ENCODE measurements around the gene AURKAIP1.

Gene AURKAIP1

GRCh38 chr1:1341549-1342021 lies 33.4 kb downstream of the AURKAIP1 start:
- Histone ChIP-seq H3K36me3 (replicated peaks; ENCODE audit: low read depth, low read length) (peaks cover 12% of the 10 kb centered on the region), H3K4me1 (ENCODE audit: low read length) (no peaks in the 10 kb centered on the region), H3K9me3 (ENCODE audit: insufficient read depth, low read length) (no peaks in the 10 kb centered on the region), H3K79me2 (ENCODE audit: low read length) (peaks cover 32% of the 10 kb centered on the region), H2AFZ (ENCODE audit: low read depth, low read length) (no peak overlapping the region), H3K4me2 (ENCODE audit: low read length) (no peak overlapping the region), H3K4me3 (ENCODE audit: low read length) (no peak overlapping the region), H3K27me3 (ENCODE audit: low read depth, low read length) (no peaks in the 10 kb centered on the region), H3K27ac (ENCODE audit: low read length) (no peak overlapping the region), H3K9ac (ENCODE audit: low read length) (no peak overlapping the region), H4K20me1 (ENCODE audit: insufficient read depth, low read length) (peaks cover 27% of the 10 kb centered on the region; the same call in 1 of the 2 replicates)
- TF ChIP-seq CTCF (IDR thresholded peaks at IDR 0.05; ENCODE audit: low read depth, low read length) = no peak
- TF ChIP-seq EZH2phosphoT487 (IDR thresholded peaks at IDR 0.05; ENCODE audit: low read depth) = no peak

GRCh38 chr1:1340791-1341548 lies 34.0 kb downstream of the AURKAIP1 start:
- H3K27ac ChIP-seq (ENCODE audit: low read length) = no peak overlapping the region
- H4K20me1 ChIP-seq (ENCODE audit: insufficient read depth, low read length) = peaks cover 21% of the 10 kb centered on the region; the same call in 1 of the 2 replicates
- H3K79me2 ChIP-seq (ENCODE audit: low read length) = peaks cover 26% of the 10 kb centered on the region
- no peak overlapping the region for H2AFZ ChIP-seq (ENCODE audit: low read depth, low read length)
- no peak overlapping the region for H3K4me3 ChIP-seq (ENCODE audit: low read length)
- no peaks in the 10 kb centered on the region for H3K9me3 ChIP-seq (ENCODE audit: insufficient read depth, low read length)
- TF ChIP-seq CTCF (IDR thresholded peaks at IDR 0.05; ENCODE audit: low read depth, low read length) = no peak
- no peak for TF ChIP-seq EZH2phosphoT487 (IDR thresholded peaks at IDR 0.05; ENCODE audit: low read depth)
- no peak overlapping the region for H3K9ac ChIP-seq (ENCODE audit: low read length)
- no peak overlapping the region for H3K4me2 ChIP-seq (ENCODE audit: low read length)
- H3K27me3 ChIP-seq (ENCODE audit: low read depth, low read length) = no peaks in the 10 kb centered on the region
- H3K4me1 ChIP-seq (ENCODE audit: low read length) = no peaks in the 10 kb centered on the region
- peaks cover 12% of the 10 kb centered on the region for H3K36me3 ChIP-seq (replicated peaks; ENCODE audit: low read depth, low read length)

GRCh38 chr1:1340185-1340584 lies 34.8 kb downstream of the AURKAIP1 start:
- Histone ChIP-seq H2AFZ (ENCODE audit: low read depth, low read length) (no peak overlapping the region), H3K36me3 (replicated peaks; ENCODE audit: low read depth, low read length) (peaks cover 12% of the 10 kb centered on the region), H3K4me3 (ENCODE audit: low read length) (no peak overlapping the region), H3K27me3 (ENCODE audit: low read depth, low read length) (no peaks in the 10 kb centered on the region), H4K20me1 (ENCODE audit: insufficient read depth, low read length) (peaks cover 17% of the 10 kb centered on the region; the same call in 1 of the 2 replicates), H3K79me2 (ENCODE audit: low read length) (peaks cover 18% of the 10 kb centered on the region; the same call in 1 of the 2 replicates), H3K9me3 (ENCODE audit: insufficient read depth, low read length) (no peaks in the 10 kb centered on the region), H3K9ac (ENCODE audit: low read length) (no peak overlapping the region), H3K4me1 (ENCODE audit: low read length) (no peaks in the 10 kb centered on the region), H3K27ac (ENCODE audit: low read length) (no peak overlapping the region), H3K4me2 (ENCODE audit: low read length) (no peak overlapping the region)
- TF ChIP-seq EZH2phosphoT487 (IDR thresholded peaks at IDR 0.05; ENCODE audit: low read depth) (no peak), CTCF (IDR thresholded peaks at IDR 0.05; ENCODE audit: low read depth, low read length) (no peak)

- Histone ChIP-seq H3K27me3 (ENCODE audit: low read depth, low read length) (no peaks in the 10 kb centered on the region), H3K79me2 (ENCODE audit: low read length) (peaks cover under 1% of the 10 kb centered on the region; the same call in 1 of the 2 replicates), H3K4me2 (ENCODE audit: low read length) (no peak overlapping the region), H2AFZ (ENCODE audit: low read depth, low read length) (no peak overlapping the region), H3K27ac (ENCODE audit: low read length) (no peak overlapping the region), H3K9me3 (ENCODE audit: insufficient read depth, low read length) (no peaks in the 10 kb centered on the region), H3K36me3 (replicated peaks; ENCODE audit: low read depth, low read length) (peaks cover 12% of the 10 kb centered on the region), H3K4me1 (ENCODE audit: low read length) (no peaks in the 10 kb centered on the region), H3K9ac (ENCODE audit: low read length) (no peak overlapping the region), H4K20me1 (ENCODE audit: insufficient read depth, low read length) (0 out of 2 replicates have a peak, but pooled peaks cover 7% of the 10 kb centered on the region), H3K4me3 (ENCODE audit: low read length) (no peak overlapping the region)
- TF ChIP-seq CTCF (IDR thresholded peaks at IDR 0.05; ENCODE audit: low read depth, low read length) (no peak), EZH2phosphoT487 (IDR thresholded peaks at IDR 0.05; ENCODE audit: low read depth) (no peak)
Observed at GRCh38 chr1:1338278-1338677, 36.7 kb downstream of the AURKAIP1 start.

Data from OCI-LY3 (cell line).